Chondrocyte (in vitro differentiated cells): ENCODE data around the gene ANOS1. TPM values are rescaled to one million over a fixed set of nuclear protein-coding genes. Genes with fewer than 3 reads are reported as not detected.

Experiments
- DNase-seq: peaks from one replicate; pipeline ENCODE4 v3.0.0; 2021; ENCODE audit warnings: mixed read lengths, low spot score
- H3K27ac Mint-ChIP-seq: one replicate; pipeline ENCODE4 v1.8.0; 2021; ENCODE audit warnings: mild to moderate bottlenecking, moderate library complexity, mixed read lengths; ENCODE audit not compliant: unreplicated experiment
- H3K27me3 Mint-ChIP-seq: 2 replicates; pipeline ENCODE4 v1.8.0; 2021; ENCODE audit warnings: low read depth, mixed read lengths
- H3K36me3 Mint-ChIP-seq: 2 replicates; pipeline ENCODE4 v1.8.0; 2021; ENCODE audit warnings: low read depth, mixed read lengths
- H3K4me1 Mint-ChIP-seq: 2 replicates; pipeline ENCODE4 v1.8.0; 2021; ENCODE audit warnings: low read depth, mild to moderate bottlenecking, mixed read lengths
- H3K4me3 Mint-ChIP-seq: one replicate; pipeline ENCODE4 v1.8.0; 2021; ENCODE audit warnings: mild to moderate bottlenecking, moderate library complexity, mixed read lengths; ENCODE audit not compliant: unreplicated experiment
- H3K9me3 Mint-ChIP-seq: 2 replicates; pipeline ENCODE4 v1.8.0; 2021; ENCODE audit warnings: low read depth, mixed read lengths
- CTCF ChIP-seq: fragments of 200-600 bp; sonication (generic); IDR thresholded peaks from 2 replicates; pipeline ENCODE4 v1.5.0; 2021; ENCODE audit warnings: antibody characterized with exemption, mild to moderate bottlenecking, moderate library complexity
- total RNA-seq: library from RNA; stranded (reverse); gene quantifications from 3 replicates; pipeline ENCODE4 v1.2.1, GENCODE V29; 2021

The ANOS1 gene
- total RNA-seq, 1 donor from 2014 or later = 22.3 TPM

GRCh38 chrX:8755116-8755515 is 23.2 kb upstream of the ANOS1 start:
- Mint-ChIP-seq H3K36me3 (no peaks in the 10 kb centered on the region), H3K27ac (no peak overlapping the region), H3K9me3 (peaks cover 7% of the 10 kb centered on the region), H3K27me3 (peaks cover 5% of the 10 kb centered on the region), H3K4me3 (no peak overlapping the region), H3K4me1 (no peaks in the 10 kb centered on the region)
- no peak for DNase-seq
- peak; percentile 44 for TF ChIP-seq CTCF

- DNase-seq = no peak
- TF ChIP-seq CTCF = no peak
- H3K36me3 Mint-ChIP-seq = no peaks in the 10 kb centered on the region
- H3K27ac Mint-ChIP-seq = no peak overlapping the region
- no peak overlapping the region for H3K4me3 Mint-ChIP-seq
- H3K9me3 Mint-ChIP-seq = no peaks in the 10 kb centered on the region
- H3K4me1 Mint-ChIP-seq = peaks cover 2% of the 10 kb centered on the region
- H3K27me3 Mint-ChIP-seq = peaks cover 18% of the 10 kb centered on the region
These were observed 17.8 kb upstream of the ANOS1 start for GRCh38 chrX:8749697-8750096.

GRCh38 chrX:8748855-8749254 is 16.9 kb upstream of the ANOS1 start:
- Mint-ChIP-seq H3K27ac (no peak overlapping the region), H3K4me1 (peaks cover 2% of the 10 kb centered on the region), H3K36me3 (no peaks in the 10 kb centered on the region), H3K27me3 (peaks cover 18% of the 10 kb centered on the region), H3K9me3 (no peaks in the 10 kb centered on the region), H3K4me3 (no peak overlapping the region)
- DNase-seq = no peak
- peak; percentile 78 for TF ChIP-seq CTCF

GRCh38 chrX:8743126-8743732 is 11.3 kb upstream of the ANOS1 start:
- H3K36me3 Mint-ChIP-seq = no peaks in the 10 kb centered on the region
- peak; percentile 77 for TF ChIP-seq CTCF
- no peaks in the 10 kb centered on the region for H3K9me3 Mint-ChIP-seq
- peaks cover 10% of the 10 kb centered on the region for H3K27me3 Mint-ChIP-seq
- H3K4me1 Mint-ChIP-seq = no peaks in the 10 kb centered on the region
- H3K4me3 Mint-ChIP-seq = no peak overlapping the region
- no peak for DNase-seq
- H3K27ac Mint-ChIP-seq = no peak overlapping the region

GRCh38 chrX:8741981-8742380 is 10.0 kb upstream of the ANOS1 start:
- Mint-ChIP-seq H3K36me3 (no peaks in the 10 kb centered on the region), H3K4me3 (no peak overlapping the region), H3K27me3 (peaks cover 11% of the 10 kb centered on the region), H3K27ac (no peak overlapping the region), H3K4me1 (no peaks in the 10 kb centered on the region), H3K9me3 (no peaks in the 10 kb centered on the region)
- TF ChIP-seq CTCF = no peak
- no peak for DNase-seq
